ELR (cell line): ENCODE data around the gene RINL.

Experiments
- DNase-seq: peaks from one replicate; pipeline ENCODE4 v3.0.0-alpha.2; 2015; ENCODE audit warnings: low read depth

The RINL gene

GRCh38 chr19:38849147-38849859, 28.8 kb downstream of the RINL start:
- peak; percentile 95 for DNase-seq

- DNase-seq, result no peak
Measured at GRCh38 chr19:38848299-38849146, 29.6 kb downstream of the RINL start.

- no peak for DNase-seq
Measured at GRCh38 chr19:38846097-38846496, 32.0 kb downstream of the RINL start.

GRCh38 chr19:38845374-38846024, 32.6 kb downstream of the RINL start:
- no peak for DNase-seq

- no peak for DNase-seq
Measured at GRCh38 chr19:38844093-38844686, 33.9 kb downstream of the RINL start.

- no peak for DNase-seq
Measured at GRCh38 chr19:38843175-38843758, 34.8 kb downstream of the RINL start.

- DNase-seq, result no peak
Measured at GRCh38 chr19:38842439-38843174, 35.5 kb downstream of the RINL start.

- no peak for DNase-seq
Measured at GRCh38 chr19:38841787-38842438, 36.2 kb downstream of the RINL start.

GRCh38 chr19:38841180-38841766, 36.8 kb downstream of the RINL start:
- DNase-seq, result no peak

GRCh38 chr19:38840583-38840968, 37.5 kb downstream of the RINL start:
- no peak for DNase-seq

GRCh38 chr19:38839816-38840582, 38.1 kb downstream of the RINL start:
- DNase-seq, result peak; percentile 52

GRCh38 chr19:38838986-38839761, 38.9 kb downstream of the RINL start:
- DNase-seq, result no peak

- DNase-seq, result peak; percentile 54
Measured at GRCh38 chr19:38838208-38838985, 39.7 kb downstream of the RINL start.

- peak; percentile 91 for DNase-seq
Measured at GRCh38 chr19:38837656-38838121, 40.4 kb downstream of the RINL start.

GRCh38 chr19:38836983-38837626, 41.0 kb downstream of the RINL start:
- DNase-seq, result no peak

GRCh38 chr19:38836159-38836982, 41.7 kb downstream of the RINL start:
- no peak for DNase-seq

- no peak for DNase-seq
Measured at GRCh38 chr19:38834590-38834989, 43.5 kb downstream of the RINL start.
